Right kidney (tissue), 1 donor: ENCODE data around the gene ICE2.

Experiments used
- DNase-seq: peaks from one replicate; pipeline ENCODE4 v3.0.0-alpha.2; 2016

Gene ICE2

DNA sequence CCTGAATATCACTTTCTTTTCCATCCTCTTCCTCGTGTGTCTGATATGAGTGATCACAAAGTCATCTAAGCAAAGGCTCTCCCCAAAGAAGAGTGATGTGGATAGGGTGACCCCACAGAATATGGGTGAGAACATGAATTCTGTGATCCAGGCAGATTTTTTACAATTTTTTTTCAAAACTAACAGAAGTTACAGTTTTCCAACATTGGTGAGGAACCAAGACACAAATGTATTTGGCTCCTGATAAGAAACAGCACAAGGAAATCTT is 108.1 kb downstream of the ICE2 start:
- DNase-seq = no peak

DNA sequence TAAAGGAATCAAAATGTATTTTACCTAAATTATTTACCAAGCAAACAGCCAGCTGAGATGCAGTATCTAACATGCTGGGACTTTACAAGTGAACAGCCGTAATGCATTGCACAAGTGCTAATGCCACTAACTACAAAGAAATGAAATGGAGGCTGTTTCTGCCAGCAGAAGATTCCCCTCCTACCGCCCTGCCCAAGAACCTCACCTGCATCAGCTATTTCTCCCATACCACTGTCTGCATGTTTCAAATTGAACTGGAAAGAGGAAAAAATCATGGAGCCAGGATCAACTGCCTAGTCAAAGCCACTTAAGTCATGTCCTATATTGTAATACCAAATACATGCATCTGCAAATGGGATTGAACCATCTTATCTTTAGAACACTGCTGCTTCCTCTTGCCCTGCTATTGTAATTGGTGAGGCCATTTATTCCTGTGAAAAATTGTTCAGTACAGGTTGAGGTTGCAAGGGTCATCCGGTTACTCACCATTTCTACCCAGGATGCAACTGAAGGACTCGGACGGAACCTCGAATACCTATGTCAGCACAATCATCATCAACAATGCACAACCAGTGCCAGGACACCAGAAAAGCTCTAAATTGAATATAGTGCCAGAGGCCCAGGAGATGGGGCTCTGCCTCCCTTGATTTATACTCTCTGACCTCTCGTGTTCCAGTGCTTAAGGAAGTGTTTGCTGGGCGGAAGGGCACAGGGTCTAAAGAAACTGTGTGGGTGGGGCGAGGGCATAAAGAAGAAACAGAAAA is 108.7 kb downstream of the ICE2 start:
- DNase-seq = no peak

GRCh38 chr15:60369696-60370095 is 109.2 kb downstream of the ICE2 start:
- DNase-seq = no peak
